Right ventricle myocardium superior (tissue), 1 donor: ENCODE measurements around the gene PDAP1. TPM values are rescaled to one million over a fixed set of nuclear protein-coding genes. Genes with fewer than 3 reads are reported as not detected.

Experiments
- ATAC-seq: fragments of 200-7000 bp; cut with Tn5 transposase; one replicate; pipeline ENCODE4 v1.9.1; 2020; ENCODE audit warnings: mild to moderate bottlenecking; ENCODE audit not compliant: poor library complexity
- DNase-seq: peaks from one replicate; pipeline ENCODE4 v3.0.0-alpha.2; 2020
- intact Hi-C: fragments of 100-400 bp; cut with DNase I; formaldehyde crosslinking; loops from one replicate; pipeline ENCODE4 v1.11.2; 2022
- long read RNA-seq: library from polyadenylated mRNA; unstranded; transcript quantifications from one replicate; pipeline ENCODE4 v2.0.0, GENCODE V29; 2021
- total RNA-seq: library from RNA; stranded (reverse); fragmentation: NEBNext Ultra II Directional; extraction: Animal tissue kit (Norgen Biotek cat#: 25700); gene quantifications from one replicate; pipeline ENCODE4 v1.2.1, GENCODE V29; 2021
- donor health status: DM: no; HTN: yes; CAD: no; lungs with severe emphysema.

Gene PDAP1, protein sequence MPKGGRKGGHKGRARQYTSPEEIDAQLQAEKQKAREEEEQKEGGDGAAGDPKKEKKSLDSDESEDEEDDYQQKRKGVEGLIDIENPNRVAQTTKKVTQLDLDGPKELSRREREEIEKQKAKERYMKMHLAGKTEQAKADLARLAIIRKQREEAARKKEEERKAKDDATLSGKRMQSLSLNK
- 97.7 TPM for total RNA-seq
- long read RNA-seq, transcript PDAP1-201 (6 exons, 2,546 nt): major isoform, 120 of 135 reads
- long read RNA-seq, partial matches to known transcripts: 5 of 135 reads
- long read RNA-seq, other reads (novel, unspliced or antisense): 8 of 135 reads

DNA sequence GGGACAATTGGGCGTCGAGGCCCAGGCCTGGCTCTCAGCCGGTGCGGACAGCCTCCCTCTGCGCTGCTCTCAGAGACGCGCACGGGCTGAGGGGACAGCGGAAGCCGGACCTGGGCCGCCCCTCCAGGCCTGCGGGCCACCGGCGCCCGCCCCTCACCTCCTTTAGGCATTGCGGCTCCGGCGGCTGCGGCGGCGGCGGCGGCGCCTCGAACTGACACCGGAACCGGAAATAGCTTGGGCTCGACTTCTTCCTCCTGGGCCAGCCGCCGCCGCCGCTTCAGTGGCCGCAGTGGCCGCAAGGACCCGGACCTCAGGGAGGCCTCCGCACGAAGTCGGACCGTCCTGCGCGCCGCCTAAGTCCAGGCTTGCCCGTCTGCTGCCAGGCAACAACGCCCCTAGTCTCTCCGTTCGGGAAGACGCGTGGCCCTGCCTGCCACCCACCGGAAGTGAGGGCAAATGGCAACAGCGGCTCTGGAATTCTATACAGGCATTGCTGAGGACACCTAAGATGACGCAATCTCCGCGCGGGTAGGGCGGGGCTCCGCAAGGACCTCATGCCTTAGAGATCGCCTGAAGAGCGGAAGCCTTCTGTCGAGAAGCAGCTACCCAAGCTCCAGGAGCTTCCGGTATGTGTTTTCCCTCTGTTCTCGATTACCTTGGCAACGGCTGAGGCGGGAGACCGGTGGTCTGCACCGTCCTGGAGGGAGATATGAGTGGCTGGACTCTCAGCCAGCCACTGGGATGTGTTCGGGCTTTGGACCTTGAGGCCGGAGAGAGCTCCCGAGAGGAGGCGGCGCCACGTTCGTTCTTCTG, at the start of gene PDAP1, which contains the start of gene BUD31:
Gene PDAP1, minus strand, starts transcription at position 219 of the 813 bp plus-strand sequence. Its CDS starts 49 bp downstream, at position 170.
Gene BUD31, plus strand, starts transcription at position 591 of the 813 bp plus-strand sequence. CDS start 2,124 bp downstream, outside the sequence.
- peak; percentile 97 for ATAC-seq
- DNase-seq: peak; percentile 96
- intact Hi-C loops: loop anchor here (5.0 kb wide), 1 partner anchor 36 kb away; the partner anchor contains the start of gene ARPC1B

DNA sequence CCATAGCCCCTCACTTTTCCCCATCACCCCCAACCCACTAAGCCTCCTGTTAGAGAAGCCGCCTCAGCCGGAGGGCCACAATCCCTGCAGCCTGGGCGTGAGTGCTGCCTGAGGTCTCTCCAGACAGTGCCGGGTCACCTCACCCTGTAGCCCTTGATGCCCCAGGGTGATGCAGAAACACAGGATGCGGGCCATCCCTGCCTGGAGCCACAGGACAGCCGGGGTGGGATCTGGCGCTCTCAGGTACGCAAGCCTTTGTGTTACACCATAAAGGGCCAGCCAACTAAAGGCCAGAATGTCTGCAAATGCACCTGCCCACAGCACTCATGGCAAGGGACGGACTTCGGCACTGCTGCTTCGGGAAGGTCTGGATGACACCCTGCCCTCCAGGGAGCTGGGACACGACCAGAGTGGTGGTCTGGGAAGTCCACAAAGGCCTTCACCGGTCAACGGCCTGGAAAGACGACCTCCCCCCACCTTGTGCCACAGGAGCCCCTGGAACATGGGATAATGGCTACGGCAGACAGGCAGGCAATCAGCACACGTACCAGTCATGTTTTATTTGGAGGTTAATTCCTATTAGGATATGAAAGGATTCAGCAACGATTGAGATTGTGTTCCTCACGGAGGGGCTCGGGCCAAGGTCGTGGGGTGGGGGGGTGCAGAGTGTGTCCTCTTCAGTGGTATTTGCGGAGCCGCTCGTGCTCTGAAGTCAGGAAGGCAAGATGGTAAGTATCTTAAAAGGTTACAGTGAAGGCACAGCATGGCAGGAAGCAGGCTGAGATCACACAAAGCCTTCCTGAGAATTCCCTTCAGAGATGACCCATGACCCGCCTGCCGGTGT, 49.5 kb upstream of the PDAP1 start:
- intact Hi-C loops: no loop called here
- ATAC-seq (no peak), DNase-seq (no peak)

DNA sequence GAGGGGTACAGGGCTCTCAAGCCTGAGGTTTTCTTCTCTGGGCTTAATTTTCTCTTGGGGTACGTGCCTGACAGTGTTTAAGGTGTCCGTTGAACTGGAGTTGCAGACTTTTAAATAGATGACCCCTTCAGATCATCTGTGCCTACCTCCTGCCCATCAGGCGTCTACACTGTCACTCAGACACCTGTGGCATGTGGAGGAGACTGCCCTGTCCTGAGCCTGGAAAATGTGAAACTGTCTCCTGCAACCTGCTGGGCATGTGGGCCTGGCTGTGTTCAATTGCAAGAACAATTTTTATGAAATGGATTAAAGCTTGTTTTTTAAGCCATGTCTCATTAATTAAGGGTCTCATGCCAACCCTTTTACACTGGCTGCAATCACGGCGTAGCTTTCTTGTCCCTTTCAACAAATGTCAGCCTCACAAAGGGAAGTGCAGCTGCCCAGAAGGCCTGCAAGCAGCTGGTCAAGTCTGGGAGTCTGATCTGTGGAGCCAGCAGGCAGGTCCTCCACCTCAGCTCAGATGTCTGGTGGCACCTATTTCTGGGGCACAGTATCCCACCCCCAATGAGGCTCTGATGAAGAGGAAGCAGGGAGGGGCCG, 48.8 kb upstream of the PDAP1 start:
- ATAC-seq: no peak
- DNase-seq: no peak
- intact Hi-C loops: no loop called here

DNA sequence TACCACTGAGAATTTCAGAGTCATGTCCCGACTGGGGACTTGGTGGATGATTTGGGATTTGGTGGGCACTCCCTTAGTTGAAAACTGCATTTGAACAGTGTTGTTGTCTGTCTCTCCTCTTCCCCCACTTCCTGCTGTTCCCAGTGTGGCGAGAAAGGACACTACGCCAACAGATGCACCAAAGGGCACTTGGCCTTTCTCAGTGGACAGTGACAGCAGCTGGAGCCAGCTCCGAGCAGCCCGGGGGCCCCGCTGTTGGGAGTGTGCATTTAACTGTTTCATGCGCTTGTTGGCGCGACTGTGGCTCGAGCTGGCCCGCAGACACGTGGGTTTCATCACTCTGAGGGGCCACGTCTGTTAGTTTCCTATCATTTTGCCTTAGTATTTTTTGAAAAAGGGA, 47.9 kb upstream of the PDAP1 start:
- intact Hi-C loops: no loop called here
- ATAC-seq (no peak), DNase-seq (no peak)

DNA sequence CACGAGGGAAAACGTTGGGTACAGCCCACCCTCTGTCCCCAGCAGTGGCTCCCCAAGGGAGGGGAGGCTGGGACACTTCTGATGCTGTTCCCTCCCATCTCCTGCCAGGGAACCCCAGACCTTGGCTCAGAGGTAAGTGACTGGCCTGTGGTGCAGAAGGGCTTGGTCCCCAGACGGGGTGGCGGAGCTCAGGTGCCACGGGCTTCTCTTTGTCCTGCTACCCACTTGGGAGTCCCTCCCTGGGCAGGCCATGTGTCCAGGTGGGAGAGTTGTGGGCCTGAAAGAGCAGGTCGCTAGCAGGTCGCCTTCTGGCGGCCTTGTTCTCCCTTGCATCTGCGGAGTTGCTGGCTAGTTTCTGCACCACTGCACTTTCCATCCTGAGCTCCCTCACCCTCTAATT, 47.5 kb upstream of the PDAP1 start:
- ATAC-seq (no peak), DNase-seq (no peak)
- intact Hi-C loops: no loop called here

DNA sequence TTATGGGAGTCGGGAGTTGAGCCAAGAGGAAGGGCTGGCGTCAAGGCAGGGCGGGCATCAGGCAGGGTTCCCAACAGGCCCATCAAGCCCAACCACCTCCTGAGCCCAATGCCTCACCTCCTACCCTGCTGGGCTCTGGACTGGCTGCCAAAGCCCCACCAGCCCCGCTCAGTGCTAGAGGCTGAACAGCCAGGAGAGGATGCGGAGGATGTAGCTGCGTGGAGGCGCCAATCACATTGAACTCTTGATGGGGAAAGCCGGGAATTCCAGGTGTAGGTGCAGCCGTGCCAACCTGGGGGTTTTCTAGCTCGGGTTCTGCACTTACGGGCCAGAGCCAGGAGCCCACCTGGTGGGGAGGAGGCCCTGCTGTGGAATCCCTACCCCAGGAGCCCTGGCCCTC, 44.7 kb upstream of the PDAP1 start:
- peak; percentile 43 for ATAC-seq
- intact Hi-C loops: no loop called here

DNA sequence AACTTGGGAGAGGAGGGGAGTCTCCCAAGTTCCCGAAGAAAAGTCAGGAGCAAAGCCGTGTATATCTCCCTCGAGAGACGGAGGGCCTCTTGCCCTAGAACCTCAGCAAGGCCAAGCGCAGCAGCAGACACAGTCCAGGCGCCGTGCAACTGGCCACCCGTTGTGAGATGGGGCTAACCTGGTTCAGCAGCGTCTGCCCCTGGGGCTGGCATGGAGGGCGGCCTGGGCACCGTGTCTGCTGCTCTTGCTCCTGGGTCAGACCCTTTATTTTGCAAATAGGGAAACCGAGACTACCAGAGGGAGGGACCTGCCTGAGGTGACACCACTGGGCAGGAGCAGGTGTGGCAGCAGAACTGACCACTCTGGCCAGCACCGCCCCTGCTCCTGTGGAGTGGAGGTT, 44.1 kb upstream of the PDAP1 start:
- intact Hi-C loops: no loop called here
- no peak for DNase-seq
- ATAC-seq: no peak

More for the DNA sequence above, 44.7 kb upstream of the PDAP1 start:
- DNase-seq: no peak

DNA sequence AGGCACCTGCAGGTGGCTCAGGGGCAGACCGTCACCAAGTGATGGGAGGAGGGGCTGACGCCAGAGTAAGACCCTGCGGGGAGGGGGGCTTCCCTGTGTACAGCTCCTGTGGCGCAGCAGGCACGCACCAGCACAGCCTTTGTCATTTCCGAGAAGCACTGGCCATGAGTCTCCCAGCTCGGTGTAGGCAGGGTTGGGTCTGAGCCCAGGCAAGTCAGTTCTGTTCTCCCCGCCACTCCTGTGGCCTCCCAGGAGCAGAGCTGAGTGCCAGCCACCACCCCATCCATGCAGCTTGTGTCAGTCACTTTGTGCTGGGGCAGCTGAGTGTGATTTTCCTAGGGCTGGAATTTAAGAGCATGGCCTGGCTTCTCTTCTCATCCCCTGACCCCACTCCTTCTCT, 43.5 kb upstream of the PDAP1 start:
- intact Hi-C loops: no loop called here
- peak; percentile 54 for DNase-seq
- peak; percentile 68 for ATAC-seq

DNA sequence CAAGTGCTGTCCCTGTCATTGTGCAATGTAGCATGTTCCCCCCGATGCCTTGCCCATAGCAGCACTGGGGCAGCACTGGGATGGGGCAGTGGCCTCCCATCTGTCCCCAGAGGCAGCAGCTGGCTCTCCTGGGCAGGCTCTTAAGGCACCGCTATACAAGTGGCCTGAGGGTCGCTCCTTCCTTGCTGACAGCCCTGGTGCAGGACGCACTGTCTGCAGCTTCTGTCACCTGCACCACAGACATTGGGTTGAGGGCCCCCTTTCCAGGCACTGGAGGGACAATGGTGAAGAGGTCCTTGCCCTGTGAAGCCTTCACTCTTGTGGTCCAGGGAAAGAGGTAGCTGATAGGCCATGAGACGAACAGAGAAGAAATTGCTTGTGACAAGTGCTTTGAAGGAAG, 40.9 kb upstream of the PDAP1 start:
- ATAC-seq (no peak), DNase-seq (no peak)
- intact Hi-C loops: no loop called here

DNA sequence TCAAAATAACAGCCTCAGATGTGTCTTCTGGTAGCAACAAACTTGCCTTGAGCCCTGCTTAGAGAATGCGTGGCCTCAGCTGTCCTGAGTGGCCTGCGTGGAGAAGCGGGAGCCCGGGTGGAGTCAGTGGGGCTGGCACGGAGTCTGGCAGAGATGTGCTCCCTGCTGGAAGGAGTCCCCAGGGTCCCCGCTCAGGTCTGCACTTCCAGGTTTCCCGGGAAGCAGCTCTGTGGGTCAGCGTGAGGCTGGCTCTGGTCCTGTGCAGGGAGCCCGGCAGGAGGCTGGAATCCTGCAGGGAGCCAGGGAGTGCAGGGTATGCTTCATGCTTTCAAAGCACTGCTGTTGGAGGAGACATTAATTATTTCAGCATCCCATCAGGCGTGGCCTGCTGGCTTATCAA, 40.5 kb upstream of the PDAP1 start:
- ATAC-seq: no peak
- intact Hi-C loops: no loop called here
- DNase-seq: no peak

DNA sequence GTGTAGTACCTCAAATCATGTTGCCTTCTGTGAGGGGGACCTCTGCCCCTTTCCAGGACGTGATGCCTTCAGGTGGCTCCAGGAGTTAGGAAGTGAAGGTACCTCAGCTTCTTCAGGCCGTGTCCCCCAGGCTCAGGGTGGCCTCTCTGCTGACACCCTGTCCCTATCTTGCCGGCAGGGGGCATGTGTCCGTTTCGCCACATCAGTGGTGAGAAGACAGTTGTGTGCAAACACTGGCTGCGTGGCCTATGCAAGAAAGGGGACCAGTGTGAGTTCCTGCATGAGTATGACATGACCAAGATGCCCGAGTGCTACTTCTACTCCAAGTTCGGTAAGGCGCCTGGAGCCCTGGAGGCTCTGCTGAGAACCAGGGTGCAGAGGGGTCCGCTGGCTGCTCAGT, 39.5 kb upstream of the PDAP1 start:
- no peak for ATAC-seq
- no peak for DNase-seq
- intact Hi-C loops: no loop called here

DNA sequence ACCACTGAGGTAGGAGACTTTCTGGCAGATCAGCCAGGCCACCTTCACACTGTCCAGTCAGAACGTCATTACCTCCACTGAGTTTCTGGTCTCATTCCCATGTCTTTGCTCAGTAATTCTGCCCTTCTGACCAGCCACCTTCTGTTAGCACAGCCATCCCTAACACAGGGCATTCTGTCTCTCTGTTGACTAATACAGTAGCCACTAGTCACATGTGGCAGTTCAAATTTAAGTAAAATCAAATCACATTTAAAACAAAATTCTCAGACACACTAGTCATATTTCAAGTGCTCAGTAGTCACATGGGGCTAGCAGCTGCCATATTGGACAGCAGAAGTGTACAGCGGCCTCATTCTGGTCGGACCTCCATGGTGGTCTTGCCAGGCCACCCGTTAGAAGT, 37.7 kb upstream of the PDAP1 start:
- intact Hi-C loops: no loop called here
- DNase-seq (no peak), ATAC-seq (no peak)

DNA sequence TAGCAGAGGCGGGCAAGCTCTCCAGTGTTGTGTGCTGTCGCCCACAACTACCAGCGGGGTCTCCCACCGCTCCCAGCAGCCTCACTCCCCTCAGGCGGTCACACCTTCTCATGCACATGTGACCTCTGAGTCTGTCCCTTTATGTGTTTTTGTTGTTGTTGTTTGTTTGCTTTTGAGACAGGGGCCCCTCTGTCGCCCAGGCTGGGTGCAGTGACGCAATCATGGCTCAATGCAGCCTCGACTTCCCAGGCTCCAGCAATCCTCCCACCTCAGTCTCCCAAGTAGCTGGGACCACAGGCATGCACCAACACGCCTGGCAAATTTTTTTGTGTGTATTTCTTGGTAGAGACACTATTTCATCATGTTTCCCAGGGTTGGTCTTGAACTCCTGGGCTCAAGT, 31.8 kb upstream of the PDAP1 start:
- ATAC-seq (no peak), DNase-seq (no peak)

DNA sequence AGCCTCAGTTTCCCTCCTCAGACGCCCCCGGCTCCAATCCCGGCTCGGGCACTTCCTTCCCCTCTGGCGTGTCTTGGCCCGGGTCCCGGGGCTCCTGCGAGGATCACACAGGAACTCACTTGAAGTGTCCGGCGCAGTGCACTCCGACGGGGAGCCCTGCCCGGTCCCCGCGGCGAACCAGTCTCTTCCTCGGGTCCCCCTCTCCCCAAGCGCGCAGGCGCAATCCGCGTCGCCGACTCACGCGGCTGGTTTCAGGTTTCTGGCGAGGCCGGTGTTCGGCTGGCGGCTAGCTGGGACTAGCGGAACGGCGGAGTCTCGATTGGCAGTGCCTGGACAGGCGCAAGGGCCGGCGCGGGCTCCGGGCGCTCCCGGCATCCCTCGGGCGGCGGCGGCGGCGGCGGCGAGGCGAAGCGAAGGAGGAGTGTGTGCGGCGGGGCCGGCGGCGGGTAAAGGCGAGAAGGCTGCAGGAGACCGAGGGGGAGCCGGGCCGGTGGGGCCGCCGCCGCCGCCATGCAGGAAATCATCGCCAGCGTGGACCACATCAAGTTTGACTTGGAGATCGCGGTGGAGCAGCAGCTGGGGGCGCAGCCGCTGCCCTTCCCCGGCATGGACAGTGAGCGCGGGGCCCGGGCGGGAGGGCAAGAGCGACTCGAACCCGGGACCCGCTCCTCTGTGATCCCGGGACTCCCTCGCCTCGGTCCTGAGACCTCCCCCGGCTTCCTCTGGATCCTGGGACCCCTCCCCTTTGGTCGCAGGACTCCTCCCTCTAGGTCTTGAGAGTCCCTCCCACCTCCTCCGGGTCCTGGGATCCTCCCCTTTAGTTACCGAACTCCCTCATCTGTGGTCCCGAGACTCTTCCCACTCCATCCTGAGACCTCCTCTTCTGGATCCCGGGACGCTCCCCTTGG, 30.4 kb upstream of the PDAP1 start, which contains the start of the genes CPSF4 and PTCD1:
Gene CPSF4, plus strand, starts transcription at position 371 of the 908 bp plus-strand sequence. Its CDS starts 140 bp downstream, at position 511.
Gene PTCD1, minus strand, starts transcription at position 226 of the 908 bp plus-strand sequence. CDS start 3,556 bp downstream, outside the sequence.
- peak; percentile 99 for ATAC-seq
- intact Hi-C loops: no loop called here
- peak; percentile 97 for DNase-seq

More for the DNA sequence above, 31.8 kb upstream of the PDAP1 start:
- intact Hi-C loops: no loop called here

DNA sequence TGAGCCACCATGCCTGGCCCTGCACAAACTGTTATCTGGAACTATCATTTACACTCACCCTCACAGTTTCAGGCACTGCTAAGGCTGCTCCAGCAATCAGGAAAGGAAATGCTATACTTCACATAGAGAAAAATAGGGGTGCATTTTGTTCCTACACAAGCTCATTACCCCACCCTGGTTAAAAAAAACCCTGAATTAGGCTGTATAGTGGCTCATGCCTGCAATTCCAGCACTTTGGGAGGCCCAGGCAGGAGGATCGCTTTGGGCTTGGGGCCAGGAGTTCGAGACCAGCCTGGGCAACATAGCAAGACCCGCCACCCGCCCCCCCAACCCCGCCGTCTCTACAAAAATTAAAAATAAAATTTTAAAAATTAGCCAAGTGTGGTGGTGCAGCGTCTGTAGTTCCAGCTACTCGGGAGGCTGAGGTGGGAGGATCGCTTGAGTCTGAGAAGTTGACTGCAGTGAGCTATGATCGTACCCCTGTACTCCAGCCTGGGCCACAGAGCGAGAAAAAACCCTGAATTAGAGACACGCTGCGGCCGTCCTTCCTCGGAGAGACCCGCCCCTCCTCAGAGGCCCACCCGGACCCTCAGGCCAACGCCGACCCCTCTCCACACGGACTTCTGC, 29.7 kb upstream of the PDAP1 start:
- DNase-seq (no peak), ATAC-seq (peak; percentile 33)
- intact Hi-C loops: no loop called here

DNA sequence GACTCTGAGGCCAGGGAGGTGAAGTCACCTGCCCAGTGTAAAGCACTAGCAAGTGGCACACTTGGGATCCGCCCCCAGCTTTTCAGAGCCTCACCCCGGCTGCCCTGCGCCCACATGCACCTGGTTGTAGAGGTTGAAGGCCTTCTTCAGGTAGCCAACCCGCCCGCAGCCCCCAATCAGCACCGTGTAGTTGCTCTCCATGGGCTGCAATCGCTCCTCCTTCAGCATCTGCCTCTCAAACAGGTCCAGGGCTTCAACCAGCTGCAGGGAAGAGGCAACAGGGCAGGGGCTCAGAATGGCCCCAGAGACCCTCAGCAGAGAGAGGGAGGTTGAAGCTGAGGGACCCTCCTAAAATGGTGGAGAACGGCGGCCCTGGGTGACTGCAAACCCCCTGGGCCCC, 24.8 kb upstream of the PDAP1 start:
- intact Hi-C loops: no loop called here
- ATAC-seq (no peak), DNase-seq (no peak)
